ENCODE data around the gene TMEM269.
"Not testable (repeated sequence)": the region's sequence is repeated elsewhere in the genome, so short reads cannot be mapped to it uniquely, and the experiment has no call there.

Gene TMEM269

DNA sequence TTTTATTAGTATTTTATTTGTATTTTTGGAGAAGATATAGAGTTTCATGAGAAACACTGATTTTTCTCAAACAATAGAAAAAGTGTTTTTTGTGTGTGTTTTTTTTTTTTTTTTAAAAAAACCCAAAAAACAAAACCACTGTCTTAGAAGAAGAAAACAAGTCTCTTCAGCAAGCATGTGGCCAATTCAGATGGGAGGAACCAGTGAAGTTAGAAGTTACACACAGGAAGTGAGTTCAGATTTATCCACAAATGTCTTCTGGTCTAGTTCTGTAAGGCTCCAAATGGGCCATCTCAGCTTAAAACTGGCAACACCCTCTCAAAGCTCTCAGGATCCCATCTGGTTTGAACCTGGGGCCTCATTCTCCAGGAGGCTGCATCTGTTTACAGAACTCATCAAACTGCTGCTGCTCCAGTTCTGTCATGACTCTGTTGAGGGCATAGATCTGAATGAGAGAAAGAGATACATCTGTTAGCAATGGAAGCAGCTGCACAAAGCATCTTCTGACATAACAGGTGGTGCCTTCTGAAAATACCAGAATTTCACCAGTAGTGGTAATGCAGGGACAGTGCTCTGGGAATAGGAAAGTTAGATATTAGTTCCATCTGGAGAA, 22.4 kb downstream of the TMEM269 start:
- Histone ChIP-seq H3K27ac (replicated peaks) (no peak overlapping the region), H3K4me3 (replicated peaks; ENCODE audit: insufficient read depth, low read length) (no peak overlapping the region), H3K27me3 (ENCODE audit: insufficient read depth, poor library complexity, severe bottlenecking) (no peaks in the 10 kb centered on the region)
- TF ChIP-seq GABPA (IDR thresholded peaks at IDR 0.05; ENCODE audit: low read depth) (no peak), SPI1 (IDR thresholded peaks at IDR 0.05; ENCODE audit: borderline replicate concordance, low read depth) (no peak), POLR2AphosphoS5 (IDR thresholded peaks at IDR 0.05; ENCODE audit: low read depth) (no peak)
- TF ChIP-seq, protein P1, sequence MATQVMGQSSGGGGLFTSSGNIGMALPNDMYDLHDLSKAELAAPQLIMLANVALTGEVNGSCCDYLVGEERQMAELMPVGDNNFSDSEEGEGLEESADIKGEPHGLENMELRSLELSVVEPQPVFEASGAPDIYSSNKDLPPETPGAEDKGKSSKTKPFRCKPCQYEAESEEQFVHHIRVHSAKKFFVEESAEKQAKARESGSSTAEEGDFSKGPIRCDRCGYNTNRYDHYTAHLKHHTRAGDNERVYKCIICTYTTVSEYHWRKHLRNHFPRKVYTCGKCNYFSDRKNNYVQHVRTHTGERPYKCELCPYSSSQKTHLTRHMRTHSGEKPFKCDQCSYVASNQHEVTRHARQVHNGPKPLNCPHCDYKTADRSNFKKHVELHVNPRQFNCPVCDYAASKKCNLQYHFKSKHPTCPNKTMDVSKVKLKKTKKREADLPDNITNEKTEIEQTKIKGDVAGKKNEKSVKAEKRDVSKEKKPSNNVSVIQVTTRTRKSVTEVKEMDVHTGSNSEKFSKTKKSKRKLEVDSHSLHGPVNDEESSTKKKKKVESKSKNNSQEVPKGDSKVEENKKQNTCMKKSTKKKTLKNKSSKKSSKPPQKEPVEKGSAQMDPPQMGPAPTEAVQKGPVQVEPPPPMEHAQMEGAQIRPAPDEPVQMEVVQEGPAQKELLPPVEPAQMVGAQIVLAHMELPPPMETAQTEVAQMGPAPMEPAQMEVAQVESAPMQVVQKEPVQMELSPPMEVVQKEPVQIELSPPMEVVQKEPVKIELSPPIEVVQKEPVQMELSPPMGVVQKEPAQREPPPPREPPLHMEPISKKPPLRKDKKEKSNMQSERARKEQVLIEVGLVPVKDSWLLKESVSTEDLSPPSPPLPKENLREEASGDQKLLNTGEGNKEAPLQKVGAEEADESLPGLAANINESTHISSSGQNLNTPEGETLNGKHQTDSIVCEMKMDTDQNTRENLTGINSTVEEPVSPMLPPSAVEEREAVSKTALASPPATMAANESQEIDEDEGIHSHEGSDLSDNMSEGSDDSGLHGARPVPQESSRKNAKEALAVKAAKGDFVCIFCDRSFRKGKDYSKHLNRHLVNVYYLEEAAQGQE (IDR thresholded peaks at IDR 0.05; ENCODE audit: insufficient replicate concordance, low read depth): no peak
- TF ChIP-seq, protein P2, sequence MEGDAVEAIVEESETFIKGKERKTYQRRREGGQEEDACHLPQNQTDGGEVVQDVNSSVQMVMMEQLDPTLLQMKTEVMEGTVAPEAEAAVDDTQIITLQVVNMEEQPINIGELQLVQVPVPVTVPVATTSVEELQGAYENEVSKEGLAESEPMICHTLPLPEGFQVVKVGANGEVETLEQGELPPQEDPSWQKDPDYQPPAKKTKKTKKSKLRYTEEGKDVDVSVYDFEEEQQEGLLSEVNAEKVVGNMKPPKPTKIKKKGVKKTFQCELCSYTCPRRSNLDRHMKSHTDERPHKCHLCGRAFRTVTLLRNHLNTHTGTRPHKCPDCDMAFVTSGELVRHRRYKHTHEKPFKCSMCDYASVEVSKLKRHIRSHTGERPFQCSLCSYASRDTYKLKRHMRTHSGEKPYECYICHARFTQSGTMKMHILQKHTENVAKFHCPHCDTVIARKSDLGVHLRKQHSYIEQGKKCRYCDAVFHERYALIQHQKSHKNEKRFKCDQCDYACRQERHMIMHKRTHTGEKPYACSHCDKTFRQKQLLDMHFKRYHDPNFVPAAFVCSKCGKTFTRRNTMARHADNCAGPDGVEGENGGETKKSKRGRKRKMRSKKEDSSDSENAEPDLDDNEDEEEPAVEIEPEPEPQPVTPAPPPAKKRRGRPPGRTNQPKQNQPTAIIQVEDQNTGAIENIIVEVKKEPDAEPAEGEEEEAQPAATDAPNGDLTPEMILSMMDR (IDR thresholded peaks at IDR 0.05; ENCODE audit: insufficient read depth, low read length): no peak
- DNase-seq (ENCODE audit: low read depth in 1 of 2, low spot score in 1 of 2): no peak

DNA sequence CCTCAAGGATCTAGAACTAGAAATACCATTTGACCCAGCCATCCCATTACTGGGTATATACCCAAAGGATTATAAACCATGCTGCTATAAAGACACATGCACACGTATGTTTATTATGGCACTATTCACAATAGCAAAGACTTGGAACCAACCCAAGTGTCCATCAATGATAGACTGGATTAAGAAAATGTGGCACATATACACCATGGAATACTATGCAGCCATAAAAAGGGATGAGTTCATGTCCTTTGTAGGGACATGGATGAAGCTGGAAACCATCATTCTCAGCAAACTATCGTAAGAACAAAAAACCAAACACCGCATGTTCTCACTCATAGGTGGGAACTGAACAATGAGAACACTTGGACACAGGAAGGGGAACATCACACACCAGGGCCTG, 30.0 kb downstream of the TMEM269 start:
- DNase-seq (ENCODE audit: low read depth in 1 of 2, low spot score in 1 of 2); H3K4me3 ChIP-seq (replicated peaks; ENCODE audit: insufficient read depth, low read length); H3K27ac ChIP-seq (replicated peaks); H3K27me3 ChIP-seq (ENCODE audit: insufficient read depth, poor library complexity, severe bottlenecking): not testable (repeated sequence)

DNA sequence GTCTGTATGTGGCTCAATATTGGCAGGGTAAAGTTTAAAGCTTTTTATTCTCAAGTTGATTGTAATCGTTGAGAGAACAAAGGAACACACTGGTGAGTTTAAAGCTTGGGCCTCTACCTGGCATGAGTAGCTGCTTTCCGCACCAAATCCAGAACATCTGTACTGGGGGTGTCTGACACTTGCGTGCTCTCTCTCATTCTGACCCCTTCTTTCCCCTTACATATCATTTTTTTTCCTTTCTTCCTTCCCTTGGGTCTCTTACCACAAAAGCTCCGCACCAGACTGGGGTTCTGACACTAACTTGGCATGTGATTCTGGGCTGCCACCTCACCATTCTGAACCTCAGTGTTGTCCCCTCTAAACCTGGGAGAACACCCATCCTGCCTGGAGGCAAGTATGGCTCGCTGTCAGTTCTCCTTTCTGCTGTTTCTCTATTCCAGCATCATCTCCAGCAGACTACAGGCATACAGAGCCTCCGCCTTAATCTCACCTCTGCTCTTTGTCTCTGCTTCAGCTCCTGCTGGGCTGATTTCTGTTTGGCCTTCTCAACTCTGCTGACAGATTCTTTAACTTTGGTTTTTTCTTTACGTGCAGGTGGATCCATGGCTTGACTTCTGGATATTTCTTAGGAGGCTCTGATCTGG, 31.3 kb downstream of the TMEM269 start:
- peak in 1 of 2 experiments; percentile 15 for DNase-seq (ENCODE audit: low read depth in 1 of 2, low spot score in 1 of 2)
- no peaks in the 10 kb centered on the region for H3K27me3 ChIP-seq (ENCODE audit: insufficient read depth, poor library complexity, severe bottlenecking)
- peak overlapping the region; percentile 59 for H3K4me3 ChIP-seq (replicated peaks; ENCODE audit: insufficient read depth, low read length)
- peak overlapping the region; percentile 98 for H3K27ac ChIP-seq (replicated peaks)
- TF ChIP-seq POLR2AphosphoS5 (IDR thresholded peaks at IDR 0.05; ENCODE audit: low read depth) (no peak), SPI1 (IDR thresholded peaks at IDR 0.05; ENCODE audit: borderline replicate concordance, low read depth) (peak; percentile 33; the same call in 1 of the 2 replicates), GABPA (IDR thresholded peaks at IDR 0.05; ENCODE audit: low read depth) (no peak)
- TF ChIP-seq, protein P2 (IDR thresholded peaks at IDR 0.05; ENCODE audit: insufficient read depth, low read length): no peak

GRCh38 chr1:42816585-42817439, 32.0 kb downstream of the TMEM269 start, which contains the start of the genes ERMAP and SVBP:
Gene ERMAP, plus strand, starts transcription at chr1:42817122. Its CDS starts 13,327 bp downstream, at chr1:42830449.
Gene SVBP, minus strand, starts transcription at chr1:42817397. Its CDS starts 853 bp downstream, at chr1:42816544.
- peak; percentile 69 to 88 for DNase-seq (ENCODE audit: low read depth in 1 of 2, low spot score in 1 of 2)

More at GRCh38 chr1:42816585-42817439, 32.0 kb downstream of the TMEM269 start, which contains the start of the genes ERMAP and SVBP:
- TF ChIP-seq POLR2AphosphoS5 (IDR thresholded peaks at IDR 0.05; ENCODE audit: low read depth): peak; percentile 64
- TF ChIP-seq, protein P2 (IDR thresholded peaks at IDR 0.05; ENCODE audit: insufficient read depth, low read length): no peak
- TF ChIP-seq, protein P1 (IDR thresholded peaks at IDR 0.05; ENCODE audit: insufficient replicate concordance, low read depth): peak; percentile 27
- H3K27me3 ChIP-seq (ENCODE audit: insufficient read depth, poor library complexity, severe bottlenecking): no peaks in the 10 kb centered on the region
- H3K4me3 ChIP-seq (replicated peaks; ENCODE audit: insufficient read depth, low read length): peak within 1 kb of the TSS; percentile 59
- H3K27ac ChIP-seq (replicated peaks): peak within 1 kb of the TSS; percentile 98
